IMR-90 (cell line): ENCODE data around the gene MRPL52. TPM values are rescaled to one million over a fixed set of nuclear protein-coding genes. Genes with fewer than 3 reads are reported as not detected.

Source experiments
- ATAC-seq: fragments of 200-7000 bp; cut with Tn5 transposase; 2 replicates; pipeline ENCODE4 v1.9.1; 2020; ENCODE audit warnings: low read depth, mild to moderate bottlenecking, moderate library complexity
- BruUV-seq: library from RNA; stranded (reverse); fragments of 400-500 nt; replicated peaks from 2 replicates; lab custom pipeline; 2021; lab: Mats Ljungman, UMichigan
- CTCF ChIA-PET: fragments of 300-600 bp; formaldehyde crosslinking; extraction: SDS; loops from one replicate; lab custom pipeline; 2021; ENCODE audit warnings: antibody characterized with exemption; lab: Yijun Ruan, JAX
- POLR2A ChIA-PET: fragments of 300-600 bp; sonication (Branson Sonifier 250); formaldehyde crosslinking; loops from one replicate; lab custom pipeline; 2022; ENCODE audit warnings: antibody characterized with exemption; ENCODE audit not compliant: unreplicated experiment; lab: Charles Lee
- DNase-seq: peaks from one replicate; pipeline ENCODE4 v3.0.0; 2013
- H2AFZ ChIP-seq: replicated peaks from 2 replicates; pipeline ENCODE3; 2013; ENCODE audit warnings: low read length, mild to moderate bottlenecking; ENCODE audit not compliant: poor library complexity
- H2AK5ac ChIP-seq: 2 replicates; pipeline ENCODE4 v1.6.1; 2013; ENCODE audit warnings: low read depth, low read length, inconsistent platforms
- H2AK9ac ChIP-seq: replicated peaks from 2 replicates; pipeline ENCODE3; 2013; ENCODE audit warnings: mild to moderate bottlenecking, low read depth, low read length, moderate library complexity; ENCODE audit not compliant: poor library complexity
- H2BK120ac ChIP-seq: 2 replicates; pipeline ENCODE4 v1.6.1; 2013; ENCODE audit warnings: low read depth, low read length, inconsistent platforms
- H2BK15ac ChIP-seq: 3 replicates; pipeline ENCODE4 v1.6.1; 2013; ENCODE audit warnings: low read depth, low read length, inconsistent platforms
- H2BK20ac ChIP-seq: 2 replicates; pipeline ENCODE4 v1.6.1; 2013; ENCODE audit warnings: low read depth, mild to moderate bottlenecking, inconsistent platforms, low read length, moderate library complexity
- H2BK5ac ChIP-seq: 2 replicates; pipeline ENCODE4 v1.6.1; 2013; ENCODE audit warnings: mild to moderate bottlenecking, low read depth, low read length, inconsistent platforms; ENCODE audit not compliant: poor library complexity, severe bottlenecking
- H3K14ac ChIP-seq: replicated peaks from 2 replicates; pipeline ENCODE4 v1.6.1; 2013; ENCODE audit warnings: low read depth, low read length, inconsistent platforms
- H3K18ac ChIP-seq: 2 replicates; pipeline ENCODE4 v1.6.1; 2013; ENCODE audit warnings: low read depth, low read length, control low read depth
- H3K23ac ChIP-seq: 2 replicates; pipeline ENCODE4 v1.6.1; 2013; ENCODE audit warnings: low read depth, low read length, inconsistent platforms
- H3K27ac ChIP-seq: 2 replicates; pipeline ENCODE4 v1.5.1; 2013; ENCODE audit warnings: mild to moderate bottlenecking, control low read depth, low read length; ENCODE audit not compliant: insufficient read depth
- H3K27me3 ChIP-seq: 2 replicates; pipeline ENCODE4 v1.6.1; 2013; ENCODE audit warnings: low read length; ENCODE audit not compliant: control insufficient read depth, insufficient read depth
- H3K36me3 ChIP-seq: 2 replicates; pipeline ENCODE4 v1.6.1; 2013; ENCODE audit warnings: low read length, mixed read lengths; ENCODE audit not compliant: control insufficient read depth, insufficient read depth
- H3K4ac ChIP-seq: 2 replicates; pipeline ENCODE4 v1.6.1; 2013; ENCODE audit warnings: low read depth, low read length, inconsistent platforms
- H3K4me1 ChIP-seq: 2 replicates; pipeline ENCODE4 v1.6.1; 2013; ENCODE audit warnings: low read length, mixed read lengths; ENCODE audit not compliant: control insufficient read depth, insufficient read depth
- H3K4me2 ChIP-seq: 2 replicates; pipeline ENCODE4 v1.6.1; 2013; ENCODE audit warnings: low read depth, mild to moderate bottlenecking, control low read depth, low read length, moderate library complexity
- H3K4me3 ChIP-seq: 2 replicates; pipeline ENCODE4 v1.5.1; 2013; ENCODE audit warnings: low read depth, mild to moderate bottlenecking, control low read depth, low read length, moderate library complexity; ENCODE audit not compliant: insufficient read depth
- H3K56ac ChIP-seq: 2 replicates; pipeline ENCODE4 v1.6.1; 2013; ENCODE audit warnings: low read length, inconsistent platforms; ENCODE audit not compliant: insufficient read depth; ENCODE audit errors: extremely low read depth
- H3K79me1 ChIP-seq, 2 experiments: 2 replicates each; pipeline ENCODE4 v1.6.1; 2013; ENCODE audit warnings: low read length in 2 of 2, inconsistent platforms in 1 of 2, low read depth in 1 of 2
- H3K9ac ChIP-seq: 2 replicates; pipeline ENCODE4 v1.6.1; 2013; ENCODE audit warnings: low read depth, low read length, control low read depth
- H3K9me1 ChIP-seq: 2 replicates; pipeline ENCODE4 v1.6.1; 2013; ENCODE audit warnings: low read length, inconsistent platforms; ENCODE audit not compliant: insufficient read depth
- H3K9me3 ChIP-seq: 2 replicates; pipeline ENCODE4 v1.6.1; 2013; ENCODE audit warnings: low read length; ENCODE audit not compliant: control insufficient read depth, insufficient read depth
- H4K20me1 ChIP-seq: 2 replicates; pipeline ENCODE4 v1.6.1; 2013; ENCODE audit warnings: low read length, inconsistent platforms; ENCODE audit not compliant: insufficient read depth
- H4K5ac ChIP-seq: 2 replicates; pipeline ENCODE4 v1.6.1; 2013; ENCODE audit warnings: mild to moderate bottlenecking, low read depth, low read length, control low read depth
- H4K8ac ChIP-seq, 2 experiments: 2 replicates each; pipeline ENCODE4 v1.6.1; 2013; ENCODE audit warnings: low read depth in 2 of 2, low read length in 2 of 2, control low read depth in 1 of 2, inconsistent platforms in 1 of 2
- H4K91ac ChIP-seq: 2 replicates; pipeline ENCODE4 v1.6.1; 2013; ENCODE audit warnings: low read depth, low read length, inconsistent platforms; ENCODE audit not compliant: insufficient read depth
- CEBPB ChIP-seq: IDR thresholded peaks from 2 replicates; pipeline ENCODE4 v1.6.1; 2012; ENCODE audit warnings: low read depth, low read length, improper control_type of control experiment
- CHD1 ChIP-seq: IDR thresholded peaks from 2 replicates; pipeline ENCODE4 v1.6.1; 2012; ENCODE audit warnings: low read depth, low read length, improper control_type of control experiment
- CTCF ChIP-seq: conservative IDR thresholded peaks from 2 replicates; pipeline ENCODE4 v1.5.1; 2012; ENCODE audit warnings: mild to moderate bottlenecking, low read depth, low read length, improper control_type of control experiment
- MAFK ChIP-seq: IDR thresholded peaks from 2 replicates; pipeline ENCODE4 v1.6.1; 2012; ENCODE audit warnings: low read depth, low read length, improper control_type of control experiment
- MAZ ChIP-seq: IDR thresholded peaks from 2 replicates; pipeline ENCODE4 v1.6.1; 2012; ENCODE audit warnings: low read depth, mild to moderate bottlenecking, low read length, improper control_type of control experiment, moderate library complexity, borderline replicate concordance
- MXI1 ChIP-seq: IDR thresholded peaks from 2 replicates; pipeline ENCODE4 v1.6.1; 2012; ENCODE audit warnings: low read depth, mild to moderate bottlenecking, low read length, moderate library complexity, borderline replicate concordance
- NFE2L2 ChIP-seq: fragments of 150-350 bp; IDR thresholded peaks from 2 replicates; pipeline ENCODE4 v1.6.1; 2016; ENCODE audit warnings: low read depth, mild to moderate bottlenecking, low read length
- RFX5 ChIP-seq: IDR thresholded peaks from 2 replicates; pipeline ENCODE4 v1.8.0; 2012; ENCODE audit warnings: low read depth, mild to moderate bottlenecking, low read length, moderate library complexity
- SMC3 ChIP-seq: fragments of 150-350 bp; IDR thresholded peaks from 2 replicates; pipeline ENCODE4 v1.6.1; 2016; ENCODE audit warnings: low read depth, mild to moderate bottlenecking, antibody characterized with exemption, low read length, moderate library complexity
- WGBS, 2 experiments: methylation state at CpG; one replicate each; pipeline versions ENCODE4 v1.1.5 to v1.1.7; 2013; ENCODE audit warnings: missing lambda C conversion rate in 2 of 2; ENCODE audit not compliant: insufficient read length in 1 of 2; ENCODE audit errors: extremely low coverage in 2 of 2; 5-methylcytosine and 5-hydroxymethylcytosine counted together
- dilution Hi-C: fragments of 300-500 bp; cut with HindIII; formaldehyde crosslinking; loops from one replicate; pipeline ENCODE4 v1.14.3; 2018; ENCODE audit warnings: low sequenced_read_pairs; ENCODE audit not compliant: unreplicated experiment
- in situ Hi-C: fragments of 300-500 bp; cut with MboI; formaldehyde crosslinking; loops from 3 replicates; pipeline ENCODE4 v1.14.3; 2019; ENCODE audit warnings: low sequenced_read_pairs, inconsistent platforms, mixed read lengths
- intact Hi-C: fragments of 100-400 bp; cut with micrococcal nuclease; formaldehyde crosslinking; loops from 2 replicates; pipeline ENCODE4 v1.10.0; 2022
- polyA plus RNA-seq, 3 experiments: library from polyadenylated mRNA; depleted of rRNA; stranded (reverse); fragments of >200 nt; gene quantifications; 2 replicates each; pipeline ENCODE4 v1.2.3, GENCODE V29; 2012; ENCODE audit warnings: low replicate concordance in 1 of 3
- total RNA-seq: library from RNA; depleted of rRNA; stranded (reverse); fragments of >200 nt; gene quantifications from 2 replicates; pipeline ENCODE4 v1.2.3, GENCODE V29; 2012

The MRPL52 gene
- total and polyA plus RNA-seq, 2 of the 4 experiments (the other 2 are of a cell fraction), result 33.1 to 51.4 TPM

- ATAC-seq (no peak), DNase-seq (no peak)
- Histone ChIP-seq H3K79me1 (peaks cover 7 to 62% of the 10 kb centered on the region in 2 experiments; a peak in 3 of 4 replicates), H2BK20ac (no peak overlapping the region), H3K4me1 (peaks cover 23% of the 10 kb centered on the region), H3K23ac (no peak overlapping the region), H2BK5ac (no peak overlapping the region), H3K9ac (no peak overlapping the region), H3K27ac (peak overlapping the region; percentile 3; the same call in 1 of the 2 replicates), H4K91ac (no peak overlapping the region), H3K14ac (no peak overlapping the region), H3K18ac (no peak overlapping the region), H3K36me3 (peaks cover 66% of the 10 kb centered on the region), H3K4ac (no peak overlapping the region), H3K9me1 (peaks cover 27% of the 10 kb centered on the region), H3K9me3 (no peaks in the 10 kb centered on the region), H2BK120ac (no peak overlapping the region), H3K56ac (no peak overlapping the region), H3K4me2 (no peak overlapping the region), H2AK5ac (no peak overlapping the region), H4K20me1 (peaks cover 60% of the 10 kb centered on the region), H3K4me3 (no peak overlapping the region), H4K8ac (peak overlapping the region in 1 of 2 experiments; percentile 20; a peak in 1 of 4 replicates), H3K27me3 (no peaks in the 10 kb centered on the region), H4K5ac (no peak overlapping the region), H2AK9ac (peak overlapping the region; percentile 71), H2AFZ (peak overlapping the region; percentile 25), H2BK15ac (no peak overlapping the region)
- in situ Hi-C loops, result loop anchor here (10.0 kb wide), 1 partner anchor 257 kb away; the partner anchor contains the start of gene DAD1
- ChIA-PET POLR2A (interaction anchor here (0.8 to 1.0 kb wide), 2 partner anchors 10 to 11 kb away, joined by 3 read pairs; no protein-coding TSS in a partner anchor), CTCF (no interaction called here)
- BruUV-seq, result no TSS peak
- TF ChIP-seq NFE2L2 (no peak), CTCF (no peak), MAZ (no peak), MXI1 (no peak), CHD1 (no peak), MAFK (no peak), RFX5 (no peak), SMC3 (no peak), CEBPB (no peak)
- intact Hi-C loops, result no loop called here
- dilution Hi-C loops, result no loop called here
- 97% methylated on average over 7 of the region's 9 CpGs; no CpG with 5 or more reads in 1 of the 2 experiments for WGBS, 2 experiments
These were observed 11.6 kb downstream of the MRPL52 start for GRCh38 chr14:22841311-22841710.
